Fibroblast of the aortic adventitia (primary cell): ENCODE measurements around the gene SORCS1. TPM values are rescaled to one million over a fixed set of nuclear protein-coding genes. Genes with fewer than 3 reads are reported as not detected.
A peak's percentile ranks its signal among the peaks of the same experiment; 100 is the strongest.

Source experiments
- DNase-seq: peaks from one replicate; pipeline ENCODE4 v3.0.0-alpha.2; 2010; ENCODE audit warnings: low read depth
- H3K4me3 ChIP-seq: 2 replicates; pipeline ENCODE4 v1.5.1; 2011; ENCODE audit warnings: low read depth, mild to moderate bottlenecking, control low read depth, low read length, moderate library complexity
- CTCF ChIP-seq: IDR thresholded peaks from 2 replicates; pipeline ENCODE4 v1.5.1; 2011; ENCODE audit warnings: mild to moderate bottlenecking, low read length, control low read depth, inconsistent platforms; ENCODE audit not compliant: insufficient read depth
- total RNA-seq: library from RNA; depleted of rRNA; stranded (reverse); fragments of >200 nt; gene quantifications from 2 replicates; pipeline ENCODE4 v1.2.3, GENCODE V29; 2012; ENCODE audit warnings: low replicate concordance

SORCS1 gene
- total RNA-seq, 1 donor: not detected

- H3K4me3 ChIP-seq: no peak overlapping the region
- no peak for DNase-seq
Observed at GRCh38 chr10:106609470-106610266, 554.8 kb downstream of the SORCS1 start.

DNA sequence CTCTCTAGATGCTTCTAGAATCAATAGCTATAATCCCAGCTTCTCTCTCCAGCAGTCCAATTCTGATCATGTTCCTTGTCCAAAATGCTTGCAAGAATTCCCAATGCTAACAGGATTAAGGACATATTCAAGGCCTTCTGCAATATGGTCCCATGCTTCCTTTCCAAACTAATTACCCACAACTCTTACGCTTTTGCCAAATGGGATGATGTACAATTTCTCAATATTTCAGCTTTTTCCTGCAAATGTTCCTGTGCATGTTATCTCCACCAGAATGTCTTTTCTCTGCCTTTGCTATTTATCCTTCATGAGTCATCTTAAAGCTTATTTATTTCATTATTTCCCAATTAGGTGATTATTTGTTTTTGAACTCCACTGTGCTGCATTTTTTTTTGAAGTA lies 556.4 kb downstream of the SORCS1 start:
- DNase-seq: peak; percentile 8
- no peak overlapping the region for H3K4me3 ChIP-seq
- no peak for TF ChIP-seq CTCF

More at GRCh38 chr10:106609470-106610266, 554.8 kb downstream of the SORCS1 start:
- TF ChIP-seq CTCF: peak; percentile 13

DNA sequence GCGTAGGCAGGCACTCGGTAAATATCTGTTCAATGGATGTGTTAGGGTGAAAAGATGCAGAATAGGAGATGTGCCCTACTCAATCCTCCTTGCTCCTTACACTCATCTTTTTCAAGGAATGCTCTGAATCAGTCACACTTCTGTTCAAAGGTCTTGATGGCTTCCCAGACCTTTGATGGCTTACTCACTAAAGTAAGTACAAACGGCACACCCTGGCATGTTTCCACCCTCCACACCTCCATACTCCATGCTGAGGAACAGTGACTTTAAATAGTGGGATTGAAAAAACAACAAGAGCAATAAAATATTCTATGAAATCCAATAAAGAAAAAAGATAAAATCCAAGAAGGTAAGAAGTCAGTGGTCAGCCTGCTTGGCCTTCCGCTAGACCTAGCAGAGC lies 569.2 kb downstream of the SORCS1 start:
- no peak for DNase-seq
- no peak overlapping the region for H3K4me3 ChIP-seq
- no peak for TF ChIP-seq CTCF

GRCh38 chr10:106593876-106594275 lies 570.6 kb downstream of the SORCS1 start:
- no peak for DNase-seq
- no peak for TF ChIP-seq CTCF
- H3K4me3 ChIP-seq: no peak overlapping the region

DNA sequence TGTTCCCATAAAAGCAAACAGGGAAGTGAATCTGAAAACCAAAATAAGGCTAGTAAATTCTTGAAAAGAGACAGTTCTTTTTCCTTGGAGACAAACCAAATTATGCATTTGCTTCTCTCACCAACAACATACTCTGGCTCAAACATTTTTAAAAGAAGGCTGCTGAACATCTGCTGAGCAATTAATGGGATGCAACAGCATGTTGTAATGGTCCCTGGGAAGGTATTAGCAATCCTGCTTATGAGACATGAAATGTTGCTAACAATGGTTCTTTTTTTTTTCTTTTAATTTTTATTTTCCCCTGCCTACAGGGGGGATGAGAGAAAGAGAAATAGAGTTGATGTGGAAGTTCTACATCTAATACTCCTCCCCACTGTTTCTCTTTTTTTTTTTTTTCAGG lies 572.1 kb downstream of the SORCS1 start:
- no peak for DNase-seq
- TF ChIP-seq CTCF: no peak

DNA sequence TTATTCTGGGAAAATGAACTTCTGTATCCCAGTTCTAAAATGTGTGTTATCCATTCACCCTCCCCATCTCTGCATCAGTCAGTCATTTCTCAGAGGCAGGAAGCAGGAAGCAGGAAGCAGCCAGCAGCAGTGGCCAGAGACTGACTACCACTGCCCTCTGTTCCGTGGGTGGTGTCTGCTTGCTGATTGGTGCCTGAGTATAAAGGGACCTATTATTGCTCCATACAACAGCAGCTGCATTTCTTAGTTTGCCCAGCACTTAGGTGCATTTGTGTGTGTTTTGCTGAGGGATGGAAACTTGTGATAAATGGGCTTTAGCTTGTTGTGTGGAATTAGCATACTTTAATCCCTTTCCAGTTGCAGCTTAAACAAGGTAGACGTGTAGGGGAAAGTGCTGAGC lies 582.2 kb downstream of the SORCS1 start:
- no peak for TF ChIP-seq CTCF
- no peak overlapping the region for H3K4me3 ChIP-seq
- DNase-seq: peak; percentile 12

More for the DNA sequence above, 572.1 kb downstream of the SORCS1 start:
- no peak overlapping the region for H3K4me3 ChIP-seq
